NCI-H1930 (cell line): ENCODE data around the gene CTU1.

Source experiments
- DNase-seq, 2 experiments: peaks; one replicate each; lab custom pipeline; 2025; lab: John Stamatoyannopoulos, UW

The CTU1 gene

DNA sequence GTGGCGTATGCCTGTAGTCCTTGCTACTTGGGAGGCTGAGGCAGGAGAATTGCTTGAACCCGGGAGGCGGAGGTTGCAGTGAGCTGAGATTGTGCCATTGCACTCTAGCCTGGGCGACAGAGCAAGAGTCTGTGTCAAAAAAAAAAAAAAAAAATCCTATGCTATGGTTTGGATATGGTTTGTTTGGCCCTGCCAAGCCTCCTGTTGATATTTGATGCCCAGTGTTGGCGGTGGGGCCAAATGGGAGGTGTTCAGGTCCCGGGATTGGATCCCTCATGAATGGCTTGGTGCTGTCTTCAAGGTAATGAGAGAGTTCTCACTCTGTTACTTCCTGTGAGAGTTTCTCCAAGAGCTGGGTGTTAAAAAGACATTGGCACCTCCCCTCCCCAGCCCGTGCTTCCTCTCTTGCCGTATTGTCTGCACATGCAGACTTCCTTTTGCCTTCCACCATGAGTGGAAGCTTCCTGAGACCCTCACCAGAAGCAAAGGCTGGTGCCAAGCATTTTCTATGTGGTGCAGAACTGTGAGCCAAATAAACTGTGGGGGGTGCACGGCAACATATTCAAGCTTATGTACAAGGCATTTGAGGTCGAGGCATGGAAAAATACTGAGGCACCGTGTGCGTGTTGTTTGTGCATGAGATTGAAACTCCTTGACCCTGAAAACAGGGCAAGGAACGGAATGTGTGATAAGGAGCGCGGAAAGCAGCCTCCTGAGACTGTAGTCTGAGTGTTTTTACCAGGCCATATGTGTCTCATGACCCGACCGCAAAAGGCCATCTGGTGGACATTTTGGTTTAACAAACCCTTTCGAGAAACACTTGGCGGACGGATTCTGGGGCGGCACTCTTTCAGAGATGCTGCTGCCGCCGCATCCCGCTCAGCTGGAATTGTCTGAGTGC lies 23.8 kb upstream of the CTU1 start:
- DNase-seq = no peak

DNA sequence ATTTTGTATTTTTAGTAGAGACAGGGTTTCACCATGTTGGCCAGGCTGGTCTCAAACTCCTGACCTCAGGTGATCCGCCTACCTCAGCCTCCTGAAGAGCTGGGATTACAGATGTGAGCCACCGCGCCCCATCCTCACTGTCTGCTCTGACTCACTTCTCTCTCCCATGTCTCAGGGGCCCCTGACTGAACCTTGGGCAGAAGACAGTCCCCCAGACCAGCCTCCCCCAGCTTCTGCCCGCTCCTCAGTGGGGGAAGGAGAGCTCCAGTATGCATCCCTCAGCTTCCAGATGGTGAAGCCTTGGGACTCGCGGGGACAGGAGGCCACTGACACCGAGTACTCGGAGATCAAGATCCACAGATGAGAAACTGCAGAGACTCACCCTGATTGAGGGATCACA lies 21.5 kb upstream of the CTU1 start:
- DNase-seq = no peak

DNA sequence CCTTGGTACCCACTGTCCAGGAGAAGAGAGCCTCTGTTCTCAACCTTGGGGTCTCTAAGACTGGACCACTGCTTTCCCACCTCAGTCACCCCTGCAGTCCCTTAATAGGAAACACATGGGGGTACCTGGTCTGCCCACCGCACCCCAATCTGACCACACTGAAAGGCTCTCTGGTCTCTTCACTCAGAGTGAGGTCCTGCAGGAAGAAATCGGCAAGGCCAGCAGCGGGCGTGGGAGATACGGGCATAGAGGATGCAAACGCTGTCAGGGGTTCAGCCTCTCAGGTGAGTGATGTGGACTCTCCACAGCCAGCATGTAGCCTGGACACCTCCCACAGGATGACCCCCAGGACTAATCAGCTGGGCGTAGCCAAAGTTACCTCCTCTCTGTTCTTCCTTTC lies 20.0 kb upstream of the CTU1 start:
- no peak for DNase-seq

DNA sequence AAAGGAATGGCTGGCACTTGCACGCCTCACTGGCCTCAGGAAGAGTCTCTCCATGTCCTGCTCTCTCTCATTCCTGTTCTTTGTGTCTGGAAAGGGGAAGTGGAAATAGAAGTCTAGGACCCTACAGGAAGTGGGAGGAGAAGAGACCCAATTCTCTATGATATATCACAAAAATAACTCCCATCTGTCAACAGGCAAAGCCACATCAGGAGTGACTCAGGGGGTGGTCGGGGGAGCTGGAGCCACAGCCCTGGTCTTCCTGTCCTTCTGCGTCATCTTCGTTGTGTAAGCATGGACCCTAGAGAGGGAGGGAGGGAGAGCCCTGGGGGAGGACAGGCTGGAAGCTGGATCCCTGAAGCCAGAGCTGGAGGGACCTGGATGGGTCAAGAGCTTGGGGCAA lies 19.5 kb upstream of the CTU1 start:
- no peak for DNase-seq

DNA sequence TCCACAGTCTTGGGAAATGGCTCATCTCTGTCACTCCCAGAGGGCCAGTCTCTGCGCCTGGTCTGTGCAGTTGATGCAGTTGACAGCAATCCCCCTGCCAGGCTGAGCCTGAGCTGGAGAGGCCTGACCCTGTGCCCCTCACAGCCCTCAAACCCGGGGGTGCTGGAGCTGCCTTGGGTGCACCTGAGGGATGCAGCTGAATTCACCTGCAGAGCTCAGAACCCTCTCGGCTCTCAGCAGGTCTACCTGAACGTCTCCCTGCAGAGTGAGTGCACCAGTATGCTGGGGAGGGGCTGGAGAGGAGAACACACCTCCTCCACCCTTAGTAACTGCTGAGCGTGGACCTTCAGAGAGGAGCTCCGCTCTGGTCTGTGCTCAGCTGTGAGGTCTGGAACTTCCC lies 18.8 kb upstream of the CTU1 start:
- DNase-seq = no peak

DNA sequence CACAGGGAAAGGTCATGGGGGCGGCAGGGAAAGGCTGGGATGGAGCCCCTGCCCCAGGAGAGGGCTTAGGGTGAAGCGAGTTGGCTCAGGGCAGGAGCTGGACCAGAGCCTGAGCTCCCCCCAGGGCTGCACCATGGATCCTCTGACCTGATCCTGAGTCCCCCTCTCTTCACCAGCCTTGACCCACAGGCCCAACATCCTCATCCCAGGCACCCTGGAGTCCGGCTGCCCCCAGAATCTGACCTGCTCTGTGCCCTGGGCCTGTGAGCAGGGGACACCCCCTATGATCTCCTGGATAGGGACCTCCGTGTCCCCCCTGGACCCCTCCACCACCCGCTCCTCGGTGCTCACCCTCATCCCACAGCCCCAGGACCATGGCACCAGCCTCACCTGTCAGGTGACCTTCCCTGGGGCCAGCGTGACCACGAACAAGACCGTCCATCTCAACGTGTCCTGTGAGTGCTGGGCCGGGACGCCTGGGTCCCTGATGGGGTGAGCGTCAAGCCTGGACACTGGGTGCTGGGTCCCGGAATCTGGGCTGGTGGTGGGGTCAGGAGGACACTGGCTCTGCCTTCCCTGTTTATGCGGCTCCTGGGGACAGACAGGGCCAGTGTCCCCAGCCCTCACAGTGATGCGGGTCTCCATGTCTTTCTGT lies 17.3 kb upstream of the CTU1 start:
- no peak for DNase-seq

DNA sequence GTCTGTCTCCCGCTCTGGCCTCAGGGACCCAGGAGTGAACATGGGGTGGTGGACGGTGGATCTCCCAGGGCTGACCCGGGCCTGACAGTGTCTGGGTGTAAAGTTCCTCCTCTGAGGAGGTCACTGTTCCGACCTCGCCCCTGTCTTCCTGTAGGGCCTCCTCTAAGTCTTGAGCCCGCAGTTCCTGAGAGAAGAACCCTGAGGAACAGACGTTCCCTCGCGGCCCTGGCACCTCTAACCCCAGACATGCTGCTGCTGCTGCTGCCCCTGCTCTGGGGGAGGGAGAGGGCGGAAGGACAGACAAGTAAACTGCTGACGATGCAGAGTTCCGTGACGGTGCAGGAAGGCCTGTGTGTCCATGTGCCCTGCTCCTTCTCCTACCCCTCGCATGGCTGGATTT lies 16.5 kb upstream of the CTU1 start, which contains the start of gene SIGLEC9:
SIGLEC9 (plus strand) TSS at position 178 of the 400 bp plus-strand sequence; CDS start at position 247, 69 bp downstream.
- no peak for DNase-seq

DNA sequence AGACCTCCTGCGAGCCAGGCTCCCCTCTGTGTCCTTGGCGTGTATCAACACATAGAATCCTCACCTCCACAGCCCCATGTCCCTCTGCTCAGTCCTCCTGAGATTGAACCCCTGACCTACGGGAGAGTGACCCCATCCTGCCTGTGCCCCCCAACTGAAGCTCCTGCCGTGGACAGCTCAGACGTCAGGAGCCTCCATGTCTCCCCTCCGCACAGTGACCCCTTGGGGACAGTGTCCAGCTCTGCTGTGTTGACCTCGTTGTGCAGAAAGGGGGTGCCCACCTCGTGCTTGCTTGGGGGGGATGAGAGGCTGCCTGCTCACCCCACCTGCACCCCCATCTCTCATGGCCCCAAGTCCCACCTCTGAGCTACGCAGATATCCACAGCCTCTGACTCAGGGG lies 16.0 kb upstream of the CTU1 start:
- DNase-seq = no peak

DNA sequence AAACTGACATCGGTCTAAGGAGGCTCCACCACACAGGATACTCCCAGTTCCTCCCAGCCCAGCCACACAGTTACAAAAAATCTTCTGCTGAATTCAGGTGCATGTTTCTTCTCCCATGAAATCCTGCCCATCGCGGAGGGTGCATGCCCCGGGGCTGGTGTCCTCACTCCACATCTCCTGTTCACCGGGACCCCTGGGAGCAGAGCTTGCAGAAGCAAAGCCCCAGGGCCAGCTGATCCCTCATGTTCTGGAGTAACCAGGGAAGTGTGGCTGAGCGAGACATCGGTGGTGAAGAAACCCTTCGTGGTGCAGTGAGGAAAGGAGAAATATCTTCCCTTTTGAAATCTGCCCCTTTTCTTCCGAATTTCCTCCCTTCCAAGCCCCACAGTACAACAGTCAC lies 15.6 kb upstream of the CTU1 start:
- DNase-seq = no peak

DNA sequence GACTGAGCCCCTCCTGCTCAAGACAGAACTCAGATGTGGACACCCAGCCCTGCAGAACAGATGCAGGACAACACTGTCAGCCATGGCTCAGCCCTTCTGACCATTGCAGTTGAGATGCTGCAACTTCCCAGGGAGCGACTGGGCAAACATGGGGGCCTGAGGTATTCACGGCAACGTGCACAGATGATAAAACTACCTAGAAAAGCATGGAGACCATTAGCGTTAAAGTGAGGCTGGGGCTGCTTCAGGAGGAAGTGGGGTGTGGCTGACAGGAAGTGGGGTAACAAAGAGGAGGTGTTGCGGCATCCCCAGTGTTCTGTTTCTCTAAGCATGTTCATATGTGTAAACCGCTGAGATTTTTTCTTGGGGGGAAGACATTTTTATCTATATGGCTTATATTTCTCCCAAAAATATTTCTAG lies 15.2 kb upstream of the CTU1 start:
- DNase-seq = no peak

DNA sequence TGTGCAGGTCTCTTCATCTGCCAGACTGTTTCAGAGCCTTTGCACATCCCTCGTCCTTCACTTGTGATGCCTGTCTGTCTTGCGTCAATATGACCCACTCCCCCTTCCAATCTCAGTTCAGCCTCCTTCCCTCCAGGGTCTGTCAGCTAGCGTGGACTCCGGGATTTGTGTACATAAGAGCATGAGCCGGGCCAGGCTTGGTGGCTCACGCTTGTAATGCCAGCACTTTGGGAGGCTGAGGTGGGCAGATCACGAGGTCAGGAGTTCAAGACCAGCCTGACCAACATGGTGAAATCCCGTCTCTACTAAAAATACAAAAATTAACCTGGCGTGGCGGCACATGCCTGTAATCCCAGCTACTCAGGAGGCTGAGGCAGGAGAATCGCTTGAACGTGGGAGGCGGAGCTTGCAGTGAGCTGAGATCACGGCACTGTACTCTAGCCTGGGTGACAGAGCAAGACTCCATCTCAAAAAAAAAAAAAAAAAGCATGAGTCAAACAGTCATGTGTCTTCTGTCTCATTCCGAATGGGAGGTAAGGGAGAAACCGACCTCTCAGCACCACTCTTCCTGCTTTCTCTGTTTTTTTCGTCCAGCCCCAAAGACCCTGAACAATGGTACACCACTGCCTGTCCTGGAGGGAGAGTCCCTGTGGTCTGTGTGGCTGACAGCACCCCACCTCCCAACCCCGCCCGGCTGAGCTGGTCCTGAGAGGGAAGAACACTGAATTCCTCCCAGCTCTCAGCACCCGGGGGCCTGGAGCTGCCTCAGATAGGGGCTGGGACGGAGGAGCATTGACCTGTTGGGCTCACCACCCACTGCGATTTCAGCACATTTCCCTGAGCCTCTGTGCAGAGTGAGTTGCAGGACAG lies 14.1 kb upstream of the CTU1 start:
- no peak for DNase-seq

DNA sequence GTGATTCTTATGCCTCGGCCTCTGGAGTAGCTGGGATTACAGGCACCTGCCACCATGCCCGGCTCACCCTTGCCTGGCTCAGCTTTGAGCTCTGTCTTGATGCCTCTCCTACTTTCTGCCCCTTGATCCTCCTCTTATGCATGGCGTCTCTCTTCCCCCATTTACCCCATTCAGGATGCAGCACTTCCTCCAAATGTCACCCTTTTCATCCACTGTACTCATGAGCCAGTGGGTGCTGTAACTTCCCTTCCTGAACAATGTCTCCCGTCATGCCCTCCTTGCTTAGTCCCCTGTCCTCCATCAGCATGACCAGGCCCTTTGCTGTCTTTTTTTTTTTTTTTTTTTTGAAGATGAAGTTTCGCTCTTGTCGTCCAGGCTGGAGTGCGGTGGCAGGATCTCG lies 13.0 kb upstream of the CTU1 start:
- no peak for DNase-seq

DNA sequence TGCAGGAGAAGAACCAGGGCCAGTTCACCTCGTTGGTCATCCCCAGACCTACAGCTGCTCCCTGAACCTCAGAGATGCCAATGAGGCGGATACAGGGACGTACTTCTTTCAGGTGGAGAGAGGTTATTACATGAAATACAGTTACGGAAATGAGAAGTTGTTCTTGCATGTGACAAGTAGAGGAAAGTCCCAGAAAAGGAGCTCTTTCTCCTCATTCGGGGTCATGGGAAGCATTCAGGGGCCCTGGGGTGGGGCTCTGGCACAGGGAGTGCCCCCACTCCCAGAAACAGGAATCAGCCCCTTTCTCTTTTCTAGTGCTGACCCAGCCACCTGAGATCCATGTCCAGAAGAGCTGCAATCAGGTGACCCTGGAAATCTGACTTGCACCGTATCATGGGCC lies 12.0 kb upstream of the CTU1 start:
- no peak for DNase-seq

DNA sequence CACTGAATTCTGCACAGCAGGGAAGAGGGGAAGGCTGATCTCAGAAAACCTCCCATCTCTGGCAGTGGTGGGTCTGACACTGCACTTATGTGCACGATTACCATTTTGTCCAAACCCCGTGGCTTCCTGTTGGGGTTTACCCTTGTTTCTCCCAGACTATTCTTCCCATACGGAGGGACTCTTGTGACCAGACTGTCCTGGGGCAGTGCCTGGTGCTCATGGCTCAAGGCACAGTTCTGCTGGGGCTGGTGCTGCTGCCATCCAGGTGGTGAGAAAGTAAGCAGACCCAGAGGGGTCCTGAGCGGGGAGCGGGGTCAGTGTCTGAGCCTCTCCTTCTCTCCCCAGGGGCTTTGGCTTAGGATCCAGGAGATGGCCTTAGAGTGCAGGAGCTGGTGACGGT lies 11.4 kb upstream of the CTU1 start:
- no peak for DNase-seq

DNA sequence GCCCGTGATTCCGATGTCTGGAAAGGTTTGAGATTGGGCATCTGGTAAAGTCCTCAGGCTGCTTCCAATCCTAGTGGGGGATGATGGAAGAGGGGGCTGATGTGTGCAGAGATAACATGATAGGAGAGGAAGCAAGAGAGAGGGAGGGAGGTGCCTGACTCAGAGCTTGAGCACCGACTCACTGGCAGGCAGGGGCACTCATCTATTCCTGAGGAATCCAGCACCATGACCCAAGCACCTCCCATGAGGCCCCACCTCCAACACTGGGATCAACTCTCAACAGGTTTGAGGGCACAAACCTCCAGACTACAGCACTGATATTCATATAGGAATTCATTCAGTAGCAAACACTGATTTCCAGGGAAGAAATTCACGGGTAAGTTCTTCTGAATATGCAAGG lies 10.9 kb upstream of the CTU1 start:
- no peak for DNase-seq

DNA sequence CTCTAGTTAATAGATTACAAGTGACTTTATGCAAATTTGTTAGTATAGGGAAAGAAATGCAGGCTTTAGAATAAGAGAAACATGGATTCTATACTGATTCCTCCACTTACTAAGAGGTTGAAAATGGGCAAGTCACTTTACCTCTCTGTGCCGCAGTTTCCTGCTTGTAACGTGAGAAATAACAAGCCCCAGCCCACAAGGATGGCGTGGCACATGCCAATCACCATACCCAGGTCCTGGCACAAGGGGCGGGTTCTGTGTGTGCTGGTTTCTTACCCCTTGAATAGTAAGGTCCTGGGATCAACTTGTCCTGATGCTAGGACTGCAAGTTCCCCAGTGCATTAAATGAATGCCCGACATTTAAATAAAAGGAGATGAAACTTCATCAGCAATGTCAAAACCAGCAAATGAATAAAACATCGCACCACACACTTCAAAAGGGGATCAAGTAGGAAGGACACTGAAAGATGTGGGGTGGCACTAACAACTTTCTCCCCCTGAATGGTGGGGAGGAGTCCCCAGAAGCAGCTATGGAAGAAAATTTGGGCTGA lies 8.6 kb upstream of the CTU1 start:
- no peak for DNase-seq

DNA sequence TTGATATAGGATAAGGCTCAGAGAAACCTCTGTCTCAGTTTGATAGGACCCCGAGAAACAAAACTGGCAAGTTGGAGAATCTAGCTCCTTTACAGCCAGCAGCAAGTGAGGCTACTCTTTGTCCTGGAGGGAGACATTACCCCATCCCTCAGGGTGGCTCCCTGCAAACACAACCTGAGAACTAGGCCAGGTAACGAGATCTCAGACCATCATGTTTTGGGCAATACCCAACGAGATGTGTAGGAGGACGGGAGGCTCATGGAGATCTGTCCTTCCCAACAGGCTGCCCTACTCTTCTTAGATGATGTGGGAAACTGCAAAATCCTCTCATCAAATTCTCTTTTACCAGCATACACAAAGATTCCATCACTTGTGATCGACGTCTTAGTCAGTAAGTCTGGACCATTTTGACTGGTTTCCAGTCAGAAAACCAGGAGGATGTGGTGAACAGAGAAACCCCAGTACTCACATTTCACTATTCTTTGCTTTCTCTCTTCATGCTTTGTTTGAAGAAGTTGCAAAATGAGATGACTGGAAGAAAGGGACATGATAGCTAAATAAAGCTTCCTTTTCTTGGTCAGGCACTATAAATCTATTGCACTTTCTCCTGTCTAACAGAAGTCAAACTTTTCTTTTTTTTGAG lies 6.0 kb upstream of the CTU1 start:
- no peak for DNase-seq

DNA sequence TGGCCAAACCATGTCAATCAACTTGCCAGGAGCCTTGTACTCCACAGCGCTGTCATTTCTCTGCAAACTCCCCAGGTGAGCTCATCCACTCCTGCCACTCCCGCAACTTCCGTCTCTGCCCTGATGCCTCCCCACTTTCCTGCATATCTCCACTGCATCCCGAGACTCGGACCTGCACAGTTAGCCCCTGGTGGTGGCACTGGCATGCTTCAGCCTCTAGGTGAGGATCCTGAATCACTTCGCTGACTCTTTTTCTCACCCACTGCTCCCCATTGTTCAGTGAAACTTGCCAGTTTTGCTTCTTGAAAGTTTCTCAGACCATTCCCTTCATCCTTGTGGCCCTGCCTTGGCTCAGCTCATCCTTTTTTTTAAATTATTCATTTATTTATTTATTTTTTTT lies 3.4 kb upstream of the CTU1 start:
- no peak for DNase-seq

DNA sequence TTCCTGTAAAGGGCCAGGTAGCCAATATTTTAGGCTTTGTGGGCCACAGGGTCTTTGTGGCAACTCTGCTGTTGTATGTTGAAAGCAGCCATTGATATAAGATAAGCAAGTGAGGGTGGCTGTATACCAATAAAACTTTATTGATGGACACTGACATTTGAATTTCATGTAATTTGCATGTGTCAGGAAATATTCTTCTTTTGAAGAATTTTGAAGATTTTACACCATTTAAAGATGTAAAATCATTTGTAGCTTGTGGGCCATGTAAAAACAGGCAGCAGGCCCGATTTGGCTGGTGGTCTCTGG lies 2.4 kb upstream of the CTU1 start:
- no peak for DNase-seq

DNA sequence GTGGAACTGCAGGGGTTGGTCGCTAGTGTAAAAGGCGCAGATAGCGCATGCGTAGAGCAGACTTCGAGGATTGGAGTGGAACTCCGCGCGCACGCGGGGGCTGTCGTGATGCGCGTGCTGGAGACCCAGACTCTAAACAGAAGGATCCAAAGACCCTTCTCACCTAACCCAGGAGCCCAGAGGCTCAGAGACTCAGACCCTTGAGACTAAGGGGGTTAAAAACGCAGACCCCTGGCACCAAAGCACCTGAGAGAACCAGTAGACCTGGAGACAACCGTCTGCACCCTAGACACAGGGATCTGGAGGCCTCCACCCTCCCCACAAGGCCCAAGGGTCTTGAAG lies 567 bp upstream of the CTU1 start:
- peak; percentile 82 to 91 for DNase-seq

DNA sequence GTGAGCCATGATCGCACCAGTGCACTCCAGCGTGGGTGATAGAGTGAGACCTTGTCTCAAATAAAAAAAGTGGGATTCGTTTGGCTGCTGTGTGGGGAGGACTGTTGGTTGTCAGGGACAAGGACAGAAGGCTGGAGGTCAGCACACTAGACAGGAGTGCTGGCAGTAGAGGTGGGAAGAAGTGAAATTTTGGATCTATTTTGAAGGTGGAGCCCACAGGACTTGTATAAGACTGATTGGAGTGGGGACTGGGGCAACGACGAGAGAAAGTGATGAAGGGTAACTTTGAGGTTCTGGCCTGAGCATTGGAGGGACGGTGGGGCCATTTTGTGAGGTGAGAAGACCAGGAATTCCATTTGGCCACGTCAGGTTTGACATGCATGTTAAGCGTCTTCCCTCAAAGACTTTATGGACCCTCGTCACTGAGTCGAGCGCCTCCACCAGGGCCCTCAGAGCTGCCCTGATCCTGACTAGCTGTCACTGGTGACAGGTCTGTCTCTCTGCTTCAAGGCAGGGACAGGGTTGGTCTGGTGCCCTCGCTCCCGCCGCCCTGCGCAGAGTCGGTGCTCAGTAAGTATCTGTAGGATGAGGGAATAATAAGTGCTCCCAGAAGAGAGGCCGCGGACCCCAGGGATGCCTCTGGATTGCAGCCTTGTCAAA lies 673 bp downstream of the CTU1 start:
- DNase-seq = peak; percentile 26 to 53

DNA sequence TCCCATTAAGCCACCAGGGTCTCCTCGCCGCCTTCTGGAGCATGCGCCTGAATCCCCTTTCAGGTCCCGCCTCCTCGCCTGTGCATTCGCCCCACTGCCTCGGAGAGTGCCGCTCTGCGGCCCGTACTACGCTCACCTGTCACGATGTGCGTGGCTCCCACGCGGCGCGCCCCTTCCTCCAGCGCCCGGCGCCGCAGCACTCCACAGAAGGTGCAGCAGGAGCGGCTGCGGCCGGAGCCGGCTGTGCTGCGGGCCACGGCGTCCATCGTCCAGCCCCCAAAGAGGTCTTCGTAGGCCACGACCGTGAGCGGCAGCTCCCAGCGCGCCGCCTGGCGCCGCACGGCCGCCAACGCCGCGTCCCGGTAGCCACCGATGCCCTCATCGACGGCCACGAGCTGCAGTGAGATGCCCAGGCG lies 4.3 kb downstream of the CTU1 start:
- no peak for DNase-seq
